ENCODE results near the gene TMEM63C.

TMEM63C gene

GRCh38 chr14:77281852-77282410 lies 100.3 kb downstream of the TMEM63C start:
- no peak for TF ChIP-seq EZH2 (IDR thresholded peaks at IDR 0.05; ENCODE audit: borderline replicate concordance, low read length)
- TF ChIP-seq CTCF (IDR thresholded peaks at IDR 0.05; ENCODE audit: low read length): no peak
- Histone ChIP-seq H3K27ac (ENCODE audit: low read depth, low read length, poor library complexity, severe bottlenecking) (no peak overlapping the region), H3K9me2 (ENCODE audit: low read depth, low read length) (no peaks in the 10 kb centered on the region), H3K36me3 (ENCODE audit: insufficient read depth, low read length) (peaks cover 8% of the 10 kb centered on the region; the same call in 1 of the 2 replicates), H3K4me3 (ENCODE audit: low read depth, low read length, poor library complexity, severe bottlenecking) (no peak overlapping the region), H3K9ac (ENCODE audit: low read length) (no peak overlapping the region), H3F3A (ENCODE audit: insufficient read depth, low read length) (no peaks in the 10 kb centered on the region), H3K4me2 (ENCODE audit: low read length) (no peak overlapping the region), H3K9me3 (ENCODE audit: low read length) (no peaks in the 10 kb centered on the region), H2AFZ (ENCODE audit: low read length) (no peak overlapping the region), H3K4me1 (ENCODE audit: insufficient read depth, low read length, severe bottlenecking) (no peaks in the 10 kb centered on the region), H3K79me2 (ENCODE audit: insufficient read depth, low read length) (no peaks in the 10 kb centered on the region), H3K27me3 (ENCODE audit: insufficient read depth, low read length) (no peaks in the 10 kb centered on the region), H4K20me1 (ENCODE audit: insufficient read depth, low read length) (no peaks in the 10 kb centered on the region)

GRCh38 chr14:77284066-77284465 lies 102.5 kb downstream of the TMEM63C start:
- no peak for TF ChIP-seq EZH2 (IDR thresholded peaks at IDR 0.05; ENCODE audit: borderline replicate concordance, low read length)
- no peak for TF ChIP-seq CTCF (IDR thresholded peaks at IDR 0.05; ENCODE audit: low read length)
- Histone ChIP-seq H3K9ac (ENCODE audit: low read length) (no peak overlapping the region), H2AFZ (ENCODE audit: low read length) (no peak overlapping the region), H3K27me3 (ENCODE audit: insufficient read depth, low read length) (no peaks in the 10 kb centered on the region), H3K27ac (ENCODE audit: low read depth, low read length, poor library complexity, severe bottlenecking) (no peak overlapping the region), H3K4me3 (ENCODE audit: low read depth, low read length, poor library complexity, severe bottlenecking) (no peak overlapping the region), H3K9me2 (ENCODE audit: low read depth, low read length) (no peaks in the 10 kb centered on the region), H3K79me2 (ENCODE audit: insufficient read depth, low read length) (no peaks in the 10 kb centered on the region), H3K9me3 (ENCODE audit: low read length) (no peaks in the 10 kb centered on the region), H4K20me1 (ENCODE audit: insufficient read depth, low read length) (no peaks in the 10 kb centered on the region), H3K36me3 (ENCODE audit: insufficient read depth, low read length) (peaks cover 8% of the 10 kb centered on the region; the same call in 1 of the 2 replicates), H3K4me2 (ENCODE audit: low read length) (no peak overlapping the region), H3K4me1 (ENCODE audit: insufficient read depth, low read length, severe bottlenecking) (no peaks in the 10 kb centered on the region), H3F3A (ENCODE audit: insufficient read depth, low read length) (no peaks in the 10 kb centered on the region)

GRCh38 chr14:77284466-77284865 lies 102.9 kb downstream of the TMEM63C start:
- Histone ChIP-seq H3F3A (ENCODE audit: insufficient read depth, low read length) (no peaks in the 10 kb centered on the region), H2AFZ (ENCODE audit: low read length) (no peak overlapping the region), H3K79me2 (ENCODE audit: insufficient read depth, low read length) (no peaks in the 10 kb centered on the region), H4K20me1 (ENCODE audit: insufficient read depth, low read length) (no peaks in the 10 kb centered on the region), H3K9me3 (ENCODE audit: low read length) (no peaks in the 10 kb centered on the region), H3K4me3 (ENCODE audit: low read depth, low read length, poor library complexity, severe bottlenecking) (no peak overlapping the region), H3K4me1 (ENCODE audit: insufficient read depth, low read length, severe bottlenecking) (no peaks in the 10 kb centered on the region), H3K27ac (ENCODE audit: low read depth, low read length, poor library complexity, severe bottlenecking) (no peak overlapping the region), H3K4me2 (ENCODE audit: low read length) (no peak overlapping the region), H3K9ac (ENCODE audit: low read length) (no peak overlapping the region), H3K9me2 (ENCODE audit: low read depth, low read length) (no peaks in the 10 kb centered on the region), H3K36me3 (ENCODE audit: insufficient read depth, low read length) (peaks cover 8% of the 10 kb centered on the region; the same call in 1 of the 2 replicates), H3K27me3 (ENCODE audit: insufficient read depth, low read length) (no peaks in the 10 kb centered on the region)
- TF ChIP-seq CTCF (IDR thresholded peaks at IDR 0.05; ENCODE audit: low read length) (no peak), EZH2 (IDR thresholded peaks at IDR 0.05; ENCODE audit: borderline replicate concordance, low read length) (no peak)

Measured in OCI-LY1 (cell line).